ENCODE measurements around the gene SUMF2. TPM values are rescaled to one million over a fixed set of nuclear protein-coding genes. Genes with fewer than 3 reads are reported as not detected.
"Not testable (repeated sequence)": the region's sequence is repeated elsewhere in the genome, so short reads cannot be mapped to it uniquely, and the experiment has no call there.

Gene SUMF2
- total and polyA plus RNA-seq, 8 donors, result 88.6 to 136 (median 101) TPM

- peak in 2 of 4 donors; percentile 26 to 40 for ATAC-seq
- H3K4me3 ChIP-seq, result no peak overlapping the region
- intact Hi-C loops (cut with DNase I), result no loop called here
- 46 to 48% methylated on average over 13 of the region's 13 CpGs for WGBS, 2 donors
- peaks cover 3 to 14% (median 8%) of the 10 kb centered on the region in 3 donors for H3K4me1 ChIP-seq
- DNase-seq, result peak in 5 of 6 donors; percentile 26 to 81 (median 63)
- no peaks in the 10 kb centered on the region for H3K9me3 ChIP-seq
- FAIRE-seq, result no peak
- no peaks in the 10 kb centered on the region for H3K27me3 ChIP-seq
- TF ChIP-seq CTCF (IDR thresholded peaks at IDR 0.05), result no peak
- H3K27ac ChIP-seq, result no peak overlapping the region
- H3K36me3 ChIP-seq, result no peaks in the 10 kb centered on the region
Observed at GRCh38 chr7:56083150-56083785, 19.2 kb downstream of the SUMF2 start.

DNA sequence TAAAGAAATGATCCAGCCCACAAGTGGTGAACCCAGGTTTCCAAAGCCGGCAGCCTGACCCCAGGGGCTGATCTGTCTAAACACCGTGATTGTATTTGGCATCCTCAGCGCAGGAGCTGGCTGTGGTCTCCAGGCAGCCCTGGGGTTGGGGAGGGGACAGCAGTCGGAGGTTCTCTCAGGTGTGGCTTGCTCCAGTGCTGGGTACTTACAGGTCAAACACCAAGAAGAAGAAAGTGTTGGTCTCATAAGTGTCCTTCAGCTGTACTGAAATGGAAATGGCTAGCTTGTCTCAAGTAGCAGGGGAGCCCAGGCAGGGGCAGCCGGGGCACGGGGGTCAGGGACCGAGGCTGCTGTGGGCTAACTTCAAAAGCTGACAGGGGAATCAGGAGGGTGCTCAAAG is 22.7 kb downstream of the SUMF2 start:
- Histone ChIP-seq H3K27me3 (no peaks in the 10 kb centered on the region), H3K4me1 (peaks cover 0 to 5% (median 0%) of the 10 kb centered on the region in 3 donors), H3K27ac (no peak overlapping the region), H3K4me3 (no peak overlapping the region), H3K36me3 (no peaks in the 10 kb centered on the region), H3K9me3 (no peaks in the 10 kb centered on the region)
- intact Hi-C loops (cut with DNase I), result loop anchor here in 1 of 3 donors (5.0 kb wide), 1 partner anchor 444 kb away; no protein-coding TSS in a partner anchor
- TF ChIP-seq CTCF (IDR thresholded peaks at IDR 0.05), result no peak
- WGBS, 2 donors, result 90 to 93% methylated on average over 7 of the region's 7 CpGs
- FAIRE-seq, result no peak
- peak in 2 of 6 donors; percentile 9 to 20 for DNase-seq
- ATAC-seq, result no peak

DNA sequence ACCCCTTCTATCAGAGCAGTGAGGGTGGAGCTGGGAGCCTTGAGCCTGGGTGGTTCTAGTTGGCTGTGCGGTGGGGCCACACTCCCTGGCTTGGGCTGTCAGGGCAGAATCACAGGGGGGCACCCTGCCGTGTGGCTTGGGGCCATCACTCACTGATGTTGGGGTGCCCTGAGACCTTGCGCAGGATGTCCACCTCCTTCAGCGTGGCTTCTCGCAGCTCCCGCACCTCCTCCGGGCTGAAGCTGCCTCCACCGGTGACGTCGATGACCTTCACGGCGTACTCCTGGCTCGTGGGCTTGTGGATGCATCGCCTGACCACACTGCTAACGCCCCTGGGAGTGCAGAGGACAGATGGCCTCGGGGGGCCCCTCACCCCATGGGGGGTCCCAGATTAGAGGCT is 23.4 kb downstream of the SUMF2 start:
- intact Hi-C loops (cut with DNase I), result loop anchor here in 1 of 3 donors (5.0 kb wide), 1 partner anchor 445 kb away; no protein-coding TSS in a partner anchor
- Histone ChIP-seq H3K27ac (no peak overlapping the region), H3K4me3 (no peak overlapping the region), H3K27me3 (no peaks in the 10 kb centered on the region), H3K9me3 (no peaks in the 10 kb centered on the region), H3K4me1 (peaks cover 0 to 6% (median 0%) of the 10 kb centered on the region in 3 donors), H3K36me3 (no peaks in the 10 kb centered on the region)
- WGBS, 2 donors, result 89 to 91% methylated on average over 16 of the region's 16 CpGs
- FAIRE-seq (no peak), DNase-seq (peak in 1 of 6 donors; percentile 51), ATAC-seq (no peak)
- TF ChIP-seq CTCF (IDR thresholded peaks at IDR 0.05), result no peak

GRCh38 chr7:56091591-56091990 is 27.5 kb downstream of the SUMF2 start:
- WGBS, 2 donors, result 81 to 89% methylated on average over 3 of the region's 3 CpGs
- ATAC-seq (peak in 1 of 4 donors; percentile 36), FAIRE-seq (no peak), DNase-seq (no peak)
- H3K4me1 ChIP-seq, result peaks cover 0 to 8% (median 0%) of the 10 kb centered on the region in 3 donors
- no peaks in the 10 kb centered on the region for H3K9me3 ChIP-seq
- no peak overlapping the region for H3K27ac ChIP-seq
- H3K36me3 ChIP-seq, result no peaks in the 10 kb centered on the region
- H3K27me3 ChIP-seq, result no peaks in the 10 kb centered on the region
- no peak for TF ChIP-seq CTCF (IDR thresholded peaks at IDR 0.05)
- intact Hi-C loops (cut with DNase I), result no loop called here
- H3K4me3 ChIP-seq, result no peak overlapping the region

DNA sequence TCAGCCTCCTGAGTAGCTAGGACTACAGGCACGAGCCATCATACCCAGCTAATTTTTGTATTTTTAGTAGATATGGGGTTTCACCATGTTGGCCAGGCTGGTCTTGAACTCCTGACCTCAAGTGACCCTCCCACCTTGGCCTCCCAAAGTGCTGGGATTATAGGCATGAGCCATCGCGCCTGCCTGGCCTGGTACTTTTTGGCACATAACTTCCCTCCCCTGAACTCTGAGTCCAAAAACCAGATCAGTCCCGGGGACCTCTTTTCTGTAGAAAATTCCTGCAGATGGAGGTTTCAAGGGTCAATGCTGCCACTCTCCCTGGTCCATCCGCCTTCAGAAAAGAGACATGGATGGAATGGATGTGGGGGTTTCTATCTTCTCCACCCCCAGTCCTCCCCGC is 28.3 kb downstream of the SUMF2 start:
- H3K27me3 ChIP-seq; H3K36me3 ChIP-seq; DNase-seq; H3K4me3 ChIP-seq; H3K27ac ChIP-seq; H3K4me1 ChIP-seq; FAIRE-seq; H3K9me3 ChIP-seq; intact Hi-C loops (cut with DNase I); ATAC-seq: not testable (repeated sequence)
- 28 to 33% methylated on average over 6 of the region's 6 CpGs for WGBS, 2 donors

Measured in pancreas (tissue), 10 donors.